Activated T-cell treated with anti-CD3 and anti-CD28 coated beads for 48 hours (primary cell): ENCODE measurements around the gene FAM181B.

Experiments
- DNase-seq: peaks from one replicate; pipeline ENCODE4 v3.0.0-alpha.2; 2020; ENCODE audit warnings: low read depth

The FAM181B gene

GRCh38 chr11:82683029-82683428, 50.6 kb downstream of the FAM181B start:
- no peak for DNase-seq

GRCh38 chr11:82682003-82682751, 51.5 kb downstream of the FAM181B start:
- no peak for DNase-seq

DNA sequence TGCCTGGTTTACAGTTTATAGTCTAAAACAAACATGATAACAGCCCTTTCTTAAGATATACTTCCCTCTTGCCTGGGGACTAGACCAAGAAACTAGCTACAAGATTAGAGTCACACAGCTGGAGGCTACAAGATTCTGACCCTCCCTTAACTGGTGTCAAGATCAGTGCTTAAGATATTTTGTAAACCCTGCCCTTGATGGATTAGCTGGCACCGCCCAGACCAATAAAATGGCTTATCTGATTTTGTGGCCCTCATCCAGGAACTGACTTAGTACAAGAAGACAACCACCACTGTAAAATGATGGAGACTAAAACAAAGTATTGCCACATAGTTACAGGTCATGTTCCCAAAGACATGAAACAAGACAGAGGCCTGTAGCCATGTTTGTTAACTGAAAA, 53.4 kb downstream of the FAM181B start:
- no peak for DNase-seq
